ENCODE data around the gene TMTC1. TPM values are rescaled to one million over a fixed set of nuclear protein-coding genes. Genes with fewer than 3 reads are reported as not detected.

The TMTC1 gene
- total RNA-seq, 3 donors from 2014 or later (not counting 1 experiment from before 2014, with no cell fraction given): 0.18 to 2.0 (median 0.50) TPM

- H3K9me3 ChIP-seq (ENCODE audit: control insufficient read depth, insufficient read depth, low read length): no peaks in the 10 kb centered on the region
- 100% methylated on average over 2 of the region's 3 CpGs for WGBS (ENCODE audit: insufficient coverage)
- H3K4me3 ChIP-seq (ENCODE audit: low read length): no peak overlapping the region
- H3K4me1 Mint-ChIP-seq: no peaks in the 10 kb centered on the region
- TF ChIP-seq CTCF (IDR thresholded peaks at IDR 0.05): no peak
- DNase-seq (no peak), ATAC-seq (no peak)
- H3K4me3 Mint-ChIP-seq: no peak overlapping the region
- no peaks in the 10 kb centered on the region for H3K27me3 ChIP-seq (ENCODE audit: control insufficient read depth, insufficient read depth, low read length)
- no peaks in the 10 kb centered on the region for H3K36me3 Mint-ChIP-seq
- peaks cover 0 to under 1% of the 10 kb centered on the region in 2 donors for H3K9me3 Mint-ChIP-seq
- no peak overlapping the region for H3K27ac ChIP-seq (ENCODE audit: low read length)
- no peaks in the 10 kb centered on the region for H3K36me3 ChIP-seq (ENCODE audit: control insufficient read depth, insufficient read depth, low read length)
- intact Hi-C loops (cut with micrococcal nuclease): no loop called here
- no peaks in the 10 kb centered on the region for H3K27me3 Mint-ChIP-seq (ENCODE audit: low read depth in 2 of 2)
- H3K4me1 ChIP-seq (ENCODE audit: control insufficient read depth, insufficient read depth, low read length): no peaks in the 10 kb centered on the region
- no peak overlapping the region for H3K27ac Mint-ChIP-seq
Measured at GRCh38 chr12:29656762-29657538, 126.8 kb downstream of the TMTC1 start.

GRCh38 chr12:29655861-29656260 lies 127.9 kb downstream of the TMTC1 start:
- TF ChIP-seq CTCF (IDR thresholded peaks at IDR 0.05): no peak
- H3K4me1 Mint-ChIP-seq: no peaks in the 10 kb centered on the region
- no peaks in the 10 kb centered on the region for H3K9me3 ChIP-seq (ENCODE audit: control insufficient read depth, insufficient read depth, low read length)
- no peak for ATAC-seq
- H3K4me3 ChIP-seq (ENCODE audit: low read length): no peak overlapping the region
- H3K4me3 Mint-ChIP-seq: no peak overlapping the region
- no peaks in the 10 kb centered on the region for H3K27me3 Mint-ChIP-seq (ENCODE audit: low read depth in 2 of 2)
- H3K36me3 ChIP-seq (ENCODE audit: control insufficient read depth, insufficient read depth, low read length): no peaks in the 10 kb centered on the region
- H3K9me3 Mint-ChIP-seq: peaks cover 0 to 2% of the 10 kb centered on the region in 2 donors
- no peaks in the 10 kb centered on the region for H3K4me1 ChIP-seq (ENCODE audit: control insufficient read depth, insufficient read depth, low read length)
- H3K27ac Mint-ChIP-seq: no peak overlapping the region
- 82% methylated on average over 6 of the region's 6 CpGs for WGBS (ENCODE audit: insufficient coverage)
- DNase-seq: no peak
- H3K27ac ChIP-seq (ENCODE audit: low read length): no peak overlapping the region
- H3K36me3 Mint-ChIP-seq: no peaks in the 10 kb centered on the region
- H3K27me3 ChIP-seq (ENCODE audit: control insufficient read depth, insufficient read depth, low read length): no peaks in the 10 kb centered on the region
- intact Hi-C loops (cut with micrococcal nuclease): no loop called here

GRCh38 chr12:29653286-29653685 lies 130.5 kb downstream of the TMTC1 start:
- WGBS (ENCODE audit: insufficient coverage): 80% methylated on average over 4 of the region's 4 CpGs
- H3K4me3 Mint-ChIP-seq: no peak overlapping the region
- H3K27me3 ChIP-seq (ENCODE audit: control insufficient read depth, insufficient read depth, low read length): no peaks in the 10 kb centered on the region
- H3K27ac Mint-ChIP-seq: no peak overlapping the region
- H3K36me3 ChIP-seq (ENCODE audit: control insufficient read depth, insufficient read depth, low read length): no peaks in the 10 kb centered on the region
- H3K4me1 Mint-ChIP-seq: no peaks in the 10 kb centered on the region
- TF ChIP-seq CTCF (IDR thresholded peaks at IDR 0.05): no peak
- peaks cover 0 to 2% of the 10 kb centered on the region in 2 donors for H3K9me3 Mint-ChIP-seq
- no peak overlapping the region for H3K27ac ChIP-seq (ENCODE audit: low read length)
- H3K36me3 Mint-ChIP-seq: no peaks in the 10 kb centered on the region
- H3K9me3 ChIP-seq (ENCODE audit: control insufficient read depth, insufficient read depth, low read length): no peaks in the 10 kb centered on the region
- H3K4me1 ChIP-seq (ENCODE audit: control insufficient read depth, insufficient read depth, low read length): no peaks in the 10 kb centered on the region
- ATAC-seq (no peak), DNase-seq (no peak)
- H3K27me3 Mint-ChIP-seq (ENCODE audit: low read depth in 2 of 2): no peaks in the 10 kb centered on the region
- intact Hi-C loops (cut with micrococcal nuclease): no loop called here
- H3K4me3 ChIP-seq (ENCODE audit: low read length): no peak overlapping the region

GRCh38 chr12:29650371-29650770 lies 133.4 kb downstream of the TMTC1 start:
- H3K4me3 Mint-ChIP-seq: no peak overlapping the region
- Histone ChIP-seq H3K27ac (ENCODE audit: low read length) (no peak overlapping the region), H3K9me3 (ENCODE audit: control insufficient read depth, insufficient read depth, low read length) (no peaks in the 10 kb centered on the region), H3K4me3 (ENCODE audit: low read length) (no peak overlapping the region), H3K27me3 (ENCODE audit: control insufficient read depth, insufficient read depth, low read length) (no peaks in the 10 kb centered on the region), H3K4me1 (ENCODE audit: control insufficient read depth, insufficient read depth, low read length) (no peaks in the 10 kb centered on the region), H3K36me3 (ENCODE audit: control insufficient read depth, insufficient read depth, low read length) (no peaks in the 10 kb centered on the region)
- no peaks in the 10 kb centered on the region for H3K36me3 Mint-ChIP-seq
- no peak for DNase-seq
- H3K4me1 Mint-ChIP-seq: no peaks in the 10 kb centered on the region
- peaks cover 0 to 2% of the 10 kb centered on the region in 2 donors for H3K9me3 Mint-ChIP-seq
- 85% methylated on average over 4 of the region's 4 CpGs for WGBS (ENCODE audit: insufficient coverage)
- no peak for ATAC-seq
- no peak overlapping the region for H3K27ac Mint-ChIP-seq
- intact Hi-C loops (cut with micrococcal nuclease): no loop called here
- no peaks in the 10 kb centered on the region for H3K27me3 Mint-ChIP-seq (ENCODE audit: low read depth in 2 of 2)
- TF ChIP-seq CTCF (IDR thresholded peaks at IDR 0.05): no peak
